IPS DF 4.7 (cell line): Measurements from ENCODE around the gene MRPL37.
"Not testable (repeated sequence)": the region's sequence is repeated elsewhere in the genome, so short reads cannot be mapped to it uniquely, and the experiment has no call there.

ENCODE experiments used
- DNase-seq: peaks from one replicate; pipeline ENCODE4 v3.0.0-alpha.2; 2013; ENCODE audit warnings: low spot score; ENCODE audit errors: extremely low read depth

The MRPL37 gene

DNA sequence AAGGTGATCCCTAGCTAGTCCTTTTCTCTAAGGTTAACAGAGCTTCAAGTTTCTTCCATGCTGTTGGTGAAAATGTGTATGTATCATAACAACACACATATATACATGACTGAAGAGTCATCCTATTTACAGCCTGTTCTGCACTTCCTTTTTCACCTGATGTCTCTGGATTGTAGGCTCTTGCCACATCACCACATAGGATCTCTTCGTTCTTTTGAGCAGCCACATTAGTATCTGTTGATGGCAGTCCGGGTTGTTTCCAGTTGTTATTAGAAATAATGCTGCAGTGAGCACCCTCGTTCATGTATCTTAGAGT, 19.7 kb downstream of the MRPL37 start:
- DNase-seq: no peak

DNA sequence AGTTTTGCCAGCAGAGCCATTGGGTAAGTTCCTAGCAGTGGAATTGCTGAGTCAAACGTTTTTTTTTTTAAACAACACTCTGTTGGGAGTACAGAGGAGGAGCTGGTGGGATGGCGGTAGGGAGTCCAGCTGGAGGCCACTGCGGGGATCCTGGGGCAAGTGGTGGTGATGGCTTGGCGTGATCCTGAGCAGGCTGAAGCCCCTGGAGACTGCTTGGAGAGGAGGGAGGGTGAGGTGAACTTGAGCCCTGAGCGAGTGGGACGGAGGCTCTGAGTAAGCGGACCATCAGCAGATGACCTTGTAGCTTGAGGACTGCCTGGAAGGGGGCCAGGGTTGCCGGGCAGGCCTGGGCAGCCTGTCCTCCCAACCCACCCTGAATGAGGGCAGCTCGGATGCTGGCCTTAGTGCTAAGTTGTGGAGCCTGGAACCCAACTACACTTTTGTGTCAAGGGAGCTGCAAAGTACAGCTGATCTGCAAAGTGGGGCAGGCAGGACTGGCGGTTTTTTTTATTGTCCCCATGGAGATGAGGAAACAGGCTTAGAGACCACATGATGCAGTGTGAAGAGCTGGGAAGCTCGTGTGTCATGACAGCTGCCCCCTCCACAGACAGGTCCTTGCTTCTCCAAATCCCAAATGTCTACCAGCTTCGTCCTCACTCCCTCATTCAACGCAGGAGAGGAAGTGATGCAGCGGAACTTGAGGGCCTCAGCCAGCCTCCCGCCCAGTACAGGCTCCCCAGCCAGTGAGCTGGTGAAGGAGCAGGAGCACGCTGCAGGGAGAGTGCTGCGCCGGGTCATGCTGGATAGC, 20.2 kb downstream of the MRPL37 start:
- DNase-seq: no peak

DNA sequence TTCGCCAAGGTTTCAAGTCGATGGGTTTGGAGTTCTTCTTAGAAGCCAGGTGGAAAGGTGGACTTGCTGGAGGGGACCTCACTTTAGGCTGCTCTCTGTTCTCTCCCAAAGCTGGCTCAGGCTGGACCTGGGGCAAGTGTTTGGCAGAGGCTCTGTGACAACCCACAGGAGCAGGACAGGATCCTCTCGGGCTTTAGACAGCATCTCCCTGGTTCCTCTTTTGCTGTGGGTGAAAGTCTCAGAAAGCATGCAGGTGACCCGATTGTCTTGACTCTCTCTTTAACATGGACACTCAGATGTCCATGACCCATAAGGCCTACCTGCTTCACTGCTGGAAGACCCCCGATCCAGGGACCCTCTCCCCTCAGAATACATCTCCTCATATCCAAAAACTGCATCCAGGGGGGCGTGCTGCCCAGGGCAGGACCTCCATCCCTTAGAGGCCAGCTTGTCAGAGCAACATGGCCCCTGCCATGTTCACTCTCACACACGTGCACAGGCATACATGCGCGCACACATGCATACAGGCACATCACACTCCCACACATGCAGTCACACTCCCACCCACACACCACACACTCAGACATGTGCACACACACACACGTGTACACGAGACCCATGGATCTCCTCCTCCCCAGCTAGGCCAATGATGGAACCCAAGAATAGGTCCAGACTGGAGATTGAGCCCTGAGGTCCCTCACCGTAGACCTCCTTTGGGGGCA, 21.3 kb downstream of the MRPL37 start:
- no peak for DNase-seq

DNA sequence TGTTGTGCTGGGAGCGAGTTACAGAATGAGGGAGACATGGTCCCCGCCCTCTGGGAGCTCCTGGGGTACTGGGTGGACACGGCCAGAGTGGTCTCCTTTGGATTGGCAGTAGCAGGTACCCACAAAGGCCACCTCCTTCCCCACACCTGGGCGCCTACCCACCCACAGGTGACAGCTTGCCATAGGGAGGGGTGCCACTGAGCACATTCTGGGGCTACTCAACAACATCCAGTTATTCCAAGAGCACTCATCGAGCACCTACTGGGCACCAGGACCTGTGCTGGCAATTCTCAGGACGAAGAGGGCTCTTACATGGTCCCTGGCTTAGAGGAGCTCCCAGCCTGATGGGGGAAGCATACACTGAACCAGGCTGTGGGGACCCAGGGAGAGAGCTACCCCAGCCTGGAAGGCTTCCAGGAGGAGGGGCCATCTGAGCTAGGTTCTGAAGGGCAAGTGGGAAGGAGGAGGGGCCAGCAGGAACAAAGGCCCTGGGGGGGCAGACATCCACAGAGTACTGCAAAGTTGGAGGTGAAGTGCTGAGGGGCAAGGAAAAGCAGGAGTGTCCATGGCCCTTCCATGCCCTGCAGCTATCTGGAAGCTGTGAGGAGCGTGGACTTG, 22.0 kb downstream of the MRPL37 start:
- DNase-seq: no peak

DNA sequence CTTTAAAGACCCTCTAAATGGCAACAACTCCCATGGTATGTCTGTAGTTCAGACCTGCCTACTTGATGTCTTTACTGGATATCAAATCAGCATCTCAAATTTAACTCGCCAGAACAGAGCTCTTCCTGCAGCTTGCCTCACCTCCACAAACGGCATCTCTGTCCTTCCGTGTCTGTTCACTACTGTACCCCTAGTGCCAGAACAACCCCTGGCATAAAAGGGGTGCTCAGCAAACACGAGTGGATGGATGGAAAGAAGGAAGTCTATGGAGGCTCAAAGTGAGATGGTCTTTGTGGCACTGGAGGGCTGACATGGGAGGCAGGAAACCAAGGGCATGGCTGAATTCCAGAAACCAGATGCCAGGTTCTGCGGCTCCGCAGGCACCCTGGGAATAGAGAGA, 22.7 kb downstream of the MRPL37 start:
- no peak for DNase-seq

DNA sequence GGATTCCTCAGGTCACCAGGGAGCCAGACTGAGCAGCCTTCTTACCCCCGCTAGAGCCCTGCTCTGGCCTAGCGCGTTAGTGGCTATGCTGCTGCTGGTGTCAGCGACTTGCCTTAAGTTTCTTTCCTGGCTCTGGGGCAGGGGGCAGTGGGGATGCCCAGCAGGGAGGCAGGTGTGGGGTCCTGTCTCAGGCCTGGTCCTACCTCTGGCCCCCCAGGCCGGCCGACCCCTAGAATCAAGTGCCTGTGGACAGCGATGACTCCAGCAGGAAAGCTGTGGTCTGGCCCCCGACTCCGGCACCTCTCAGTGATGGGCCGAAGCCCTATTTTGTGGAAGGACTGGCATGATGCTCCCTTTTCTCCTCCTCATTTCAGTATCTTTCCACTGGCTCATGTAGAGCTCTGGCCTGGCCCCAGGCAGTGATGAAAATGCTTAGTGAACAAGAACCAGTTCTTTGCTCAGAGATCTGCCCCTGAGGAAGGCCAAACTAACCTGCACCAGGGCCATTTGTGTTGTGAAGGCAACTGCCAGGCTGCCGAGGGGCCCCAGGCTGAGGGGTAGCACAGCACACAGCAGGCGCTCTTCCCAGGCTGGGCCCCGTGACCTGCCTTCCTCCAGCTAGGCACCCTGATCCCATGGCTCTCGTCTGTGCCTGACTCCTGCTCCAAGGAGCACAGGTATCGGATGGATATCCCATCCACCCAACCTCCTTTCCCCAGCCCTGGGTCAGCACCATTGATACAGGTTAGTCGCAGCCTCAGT, 23.7 kb downstream of the MRPL37 start:
- DNase-seq: no peak

DNA sequence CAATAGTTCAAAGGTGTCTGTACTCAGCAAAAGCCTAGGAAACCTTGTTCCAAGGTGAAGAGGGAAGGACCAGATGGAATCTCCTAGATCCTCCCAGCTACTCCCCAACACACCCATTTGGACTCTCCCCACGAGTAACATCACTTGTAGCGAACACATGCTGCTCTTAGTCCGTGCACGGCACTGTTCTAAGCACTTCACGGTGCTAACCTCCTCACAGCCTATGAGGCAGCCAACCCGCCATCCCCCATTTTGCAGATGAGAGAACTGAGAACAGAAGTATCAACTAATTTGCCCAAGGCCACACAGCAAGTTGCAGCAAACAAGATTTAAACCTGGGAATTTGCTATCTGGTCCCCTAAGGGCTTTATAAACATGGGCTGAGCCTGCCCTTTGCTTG, 24.3 kb downstream of the MRPL37 start:
- no peak for DNase-seq

DNA sequence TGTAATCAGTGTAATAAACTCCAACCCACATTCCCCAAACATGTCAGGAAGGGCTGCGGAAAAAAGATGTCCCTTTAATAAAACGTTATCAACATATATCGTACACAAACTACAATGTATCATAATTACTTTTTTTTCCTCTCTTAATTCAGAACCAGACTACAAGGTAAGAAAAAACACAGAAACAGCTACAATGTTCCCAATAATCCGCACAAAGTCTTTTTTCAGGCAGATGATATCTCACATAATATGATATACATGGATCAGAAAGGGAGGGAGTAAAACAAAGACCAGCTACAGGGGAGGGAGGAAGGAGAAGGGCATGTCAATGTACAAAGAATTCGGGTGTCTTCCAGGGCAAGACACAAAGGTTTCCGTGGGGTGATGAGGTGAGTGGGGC, 25.4 kb downstream of the MRPL37 start:
- DNase-seq: no peak

DNA sequence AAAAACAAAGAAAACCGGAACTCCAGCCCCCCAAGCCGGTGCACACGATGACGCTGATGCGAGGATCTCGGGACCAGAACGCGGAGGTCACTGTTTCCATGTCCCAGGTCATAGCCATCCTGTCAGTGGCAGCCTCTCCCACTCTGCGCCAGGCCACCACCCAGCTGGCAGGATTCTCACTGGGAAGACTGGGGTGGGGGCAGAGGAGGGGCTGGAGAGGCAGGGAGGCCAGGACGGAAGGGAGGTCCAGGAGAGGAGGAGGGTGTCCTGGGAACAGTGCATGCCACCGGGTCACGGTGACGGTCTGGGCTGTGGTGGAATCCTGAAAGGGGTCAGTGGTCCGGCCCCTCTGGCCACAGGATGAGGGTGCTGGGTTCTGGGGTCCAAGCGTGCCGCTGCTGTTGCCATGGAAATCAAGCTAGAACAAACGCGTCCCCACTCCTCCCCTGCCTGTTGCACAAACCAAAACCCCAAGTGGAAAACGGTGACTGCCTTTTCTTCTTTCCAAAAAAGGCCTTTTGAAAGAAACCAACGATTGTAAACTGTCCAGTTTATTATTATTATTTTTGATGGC, 26.1 kb downstream of the MRPL37 start:
- no peak for DNase-seq

DNA sequence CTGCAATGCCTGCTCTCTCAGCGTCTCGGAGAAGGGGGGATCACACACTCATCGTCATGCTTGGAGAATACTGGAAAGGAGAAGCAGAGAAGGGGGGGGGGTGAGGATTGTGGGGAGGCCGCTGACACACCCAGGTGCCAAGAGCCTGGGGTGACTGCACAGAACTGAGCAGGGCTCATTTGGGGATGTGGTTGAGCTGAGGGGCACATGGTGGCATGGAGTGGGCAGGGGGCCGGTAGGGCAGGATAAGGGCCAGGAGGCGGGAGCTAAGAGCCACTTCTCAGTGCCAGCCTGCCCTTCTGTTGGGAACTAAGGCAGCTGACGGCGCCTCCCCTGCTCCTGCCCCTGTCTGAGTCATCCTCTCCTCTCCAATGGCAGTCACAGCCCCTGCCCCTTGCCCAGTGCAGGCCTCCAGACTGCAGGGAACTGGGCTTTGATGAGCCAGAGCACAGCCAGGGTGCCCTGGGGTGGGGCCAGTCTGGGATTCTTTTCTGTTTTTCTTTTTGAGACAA, 27.2 kb downstream of the MRPL37 start:
- DNase-seq: no peak

DNA sequence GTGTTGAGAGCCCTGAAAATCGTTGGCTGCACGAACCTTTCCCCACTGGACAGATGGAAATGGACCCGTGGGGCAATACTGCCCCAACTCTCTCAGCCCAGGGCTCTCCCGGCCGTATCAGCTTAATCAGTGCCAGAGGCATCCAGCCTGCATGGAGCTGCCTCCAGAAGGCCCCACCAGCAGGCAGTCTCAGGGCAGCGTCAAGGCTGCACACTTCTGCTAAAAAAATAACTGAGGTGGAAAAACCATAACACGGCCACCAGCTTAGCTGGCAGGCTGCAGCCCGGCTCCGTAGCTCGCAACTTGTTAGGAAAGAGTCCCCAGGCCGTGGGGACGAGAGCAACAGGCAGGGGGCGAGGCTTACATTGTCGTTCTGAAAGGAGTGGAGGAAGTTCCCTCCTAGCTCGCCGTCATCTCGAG, 27.9 kb downstream of the MRPL37 start:
- DNase-seq: no peak

DNA sequence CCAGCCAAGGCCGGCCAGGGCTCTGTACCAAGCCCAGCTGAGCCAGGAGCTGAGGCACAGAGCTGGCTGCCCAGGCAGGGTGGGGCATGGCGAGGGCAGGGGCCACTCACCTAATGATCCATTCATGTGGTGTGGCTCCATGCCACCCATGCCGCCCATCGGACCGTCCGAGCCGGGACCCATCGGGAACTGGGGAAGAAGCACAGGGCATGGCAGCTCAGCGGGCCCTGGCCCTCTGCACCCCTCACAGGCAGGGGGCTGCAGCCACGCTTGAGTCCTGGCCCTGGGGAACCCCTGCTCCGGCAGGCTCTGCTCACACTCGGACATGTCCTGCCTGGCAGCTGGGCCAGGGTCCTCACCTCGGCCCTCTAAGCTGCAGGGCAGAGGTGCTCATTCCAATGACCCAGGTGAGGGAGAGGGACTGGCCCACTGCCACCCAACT, 28.7 kb downstream of the MRPL37 start:
- DNase-seq: no peak

DNA sequence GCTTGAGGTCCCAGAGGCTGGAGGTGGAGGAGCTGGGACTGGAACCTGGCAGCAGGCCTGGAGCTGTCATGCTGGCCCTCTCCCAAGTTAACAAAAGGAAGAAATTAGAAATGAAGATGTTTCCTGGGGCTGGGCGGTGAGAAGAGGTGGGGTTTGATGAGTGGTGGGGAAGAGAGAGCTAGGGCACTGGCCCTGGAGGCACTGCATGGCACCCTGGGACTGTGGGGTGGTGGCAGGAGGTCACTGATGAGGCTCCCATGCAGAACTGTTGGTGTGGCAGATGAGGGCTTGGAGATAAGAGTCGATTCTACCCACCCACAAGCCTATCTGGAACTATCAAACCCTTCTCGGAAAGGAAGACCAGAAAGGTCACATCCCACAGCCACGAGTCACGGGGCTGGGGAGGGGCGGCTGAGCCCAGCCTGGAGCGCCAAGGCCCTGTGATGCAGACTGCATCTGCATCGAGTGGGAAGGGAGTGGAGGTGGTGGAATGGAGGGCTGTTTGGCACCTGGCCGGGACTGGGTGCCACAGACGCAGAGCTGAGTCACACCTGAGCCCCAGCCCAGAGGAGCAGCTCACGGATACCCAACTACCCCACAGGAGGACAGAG, 29.4 kb downstream of the MRPL37 start:
- DNase-seq: no peak

DNA sequence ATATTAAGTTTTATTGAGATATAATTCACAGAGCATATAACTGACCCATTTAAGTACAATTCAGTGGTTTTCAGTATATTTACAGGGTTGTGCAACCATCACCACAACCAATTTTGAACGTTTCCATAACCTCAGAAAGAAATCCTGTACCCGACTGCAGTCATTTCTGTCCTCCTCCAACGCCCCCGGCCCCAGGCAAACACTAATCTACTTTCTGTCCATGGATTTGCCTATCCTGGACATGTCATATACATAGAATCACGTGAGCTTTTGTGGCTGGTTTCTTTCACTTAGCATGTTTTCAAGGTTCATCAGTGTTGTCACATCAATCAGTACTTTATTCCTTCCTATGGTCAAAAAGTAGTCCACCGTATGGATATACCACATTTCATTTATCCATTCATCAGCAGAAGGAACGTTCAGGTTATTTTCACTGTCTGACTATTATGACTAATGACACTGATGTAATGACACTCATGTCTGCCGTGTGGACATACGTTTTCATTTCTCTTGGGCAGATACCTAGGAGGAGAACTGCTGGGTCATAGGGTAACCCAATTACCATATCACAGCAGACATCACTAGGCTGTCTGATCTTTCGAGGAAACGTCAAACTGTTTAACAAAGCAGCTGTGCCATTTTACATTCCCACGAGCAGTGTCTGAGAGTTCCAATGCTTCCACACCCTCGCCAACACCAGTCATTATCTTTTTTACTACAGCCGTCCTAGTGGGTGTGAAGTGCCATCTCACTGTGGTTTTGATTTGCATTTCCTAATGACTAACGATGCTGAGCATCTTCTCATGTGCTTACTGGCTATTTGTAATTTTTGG, 30.8 kb downstream of the MRPL37 start:
- no peak for DNase-seq

DNA sequence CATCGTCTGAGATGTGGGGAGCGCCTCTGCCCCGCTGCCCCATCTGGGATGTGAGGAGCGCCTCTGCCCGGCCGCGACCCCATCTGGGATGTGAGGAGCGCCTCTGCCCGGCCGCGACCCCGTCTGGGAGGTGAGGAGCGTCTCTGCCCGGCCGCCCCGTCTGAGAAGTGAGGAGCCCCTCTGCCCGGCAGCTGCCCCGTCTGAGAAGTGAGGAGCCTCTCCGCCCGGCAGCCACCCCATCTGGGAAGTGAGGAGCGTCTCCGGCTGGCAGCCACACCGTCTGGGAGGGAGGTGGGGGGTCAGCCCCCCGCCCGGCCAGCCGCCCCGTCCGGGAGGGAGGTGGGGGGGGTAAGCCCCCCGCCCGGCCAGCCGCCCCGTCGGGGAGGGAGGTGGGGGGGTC, 33.2 kb downstream of the MRPL37 start:
- DNase-seq: not testable (repeated sequence)

DNA sequence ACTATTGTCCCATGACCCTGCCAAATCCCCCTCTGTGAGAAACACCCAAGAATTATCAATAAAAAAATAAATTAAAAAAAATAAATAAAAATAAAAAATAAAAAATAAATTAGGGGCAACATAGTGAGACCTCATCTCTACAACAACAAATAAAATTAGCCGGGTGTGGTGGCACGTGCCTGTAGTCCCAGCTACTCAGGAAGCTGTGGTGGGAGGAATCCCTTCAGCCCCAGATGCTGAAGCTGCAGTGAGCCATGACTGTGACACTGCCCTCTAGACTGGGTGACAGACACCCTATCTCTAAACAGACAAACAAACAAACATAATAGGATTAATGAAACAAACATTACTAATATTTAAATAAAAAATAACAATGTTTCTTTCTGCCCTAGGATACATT, 34.3 kb downstream of the MRPL37 start:
- DNase-seq: no peak

DNA sequence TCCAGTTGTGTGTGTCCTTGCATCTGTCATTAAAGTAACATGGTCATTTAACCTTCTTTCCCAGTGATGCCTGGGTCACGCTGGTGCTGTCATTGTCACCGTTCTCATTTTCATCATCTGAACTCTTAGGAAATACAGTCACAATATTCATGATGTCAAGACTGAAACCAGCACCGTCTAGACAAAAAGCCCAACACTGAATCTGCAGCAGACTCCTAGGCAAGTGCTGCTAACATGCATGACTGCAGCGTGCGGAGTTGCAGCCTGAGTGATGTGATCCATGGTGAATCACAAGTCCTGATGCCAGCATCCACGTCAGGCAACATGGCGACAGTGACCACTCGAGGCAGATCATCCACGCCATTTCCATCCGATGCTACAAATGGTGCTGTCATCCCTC, 37.6 kb downstream of the MRPL37 start:
- no peak for DNase-seq

DNA sequence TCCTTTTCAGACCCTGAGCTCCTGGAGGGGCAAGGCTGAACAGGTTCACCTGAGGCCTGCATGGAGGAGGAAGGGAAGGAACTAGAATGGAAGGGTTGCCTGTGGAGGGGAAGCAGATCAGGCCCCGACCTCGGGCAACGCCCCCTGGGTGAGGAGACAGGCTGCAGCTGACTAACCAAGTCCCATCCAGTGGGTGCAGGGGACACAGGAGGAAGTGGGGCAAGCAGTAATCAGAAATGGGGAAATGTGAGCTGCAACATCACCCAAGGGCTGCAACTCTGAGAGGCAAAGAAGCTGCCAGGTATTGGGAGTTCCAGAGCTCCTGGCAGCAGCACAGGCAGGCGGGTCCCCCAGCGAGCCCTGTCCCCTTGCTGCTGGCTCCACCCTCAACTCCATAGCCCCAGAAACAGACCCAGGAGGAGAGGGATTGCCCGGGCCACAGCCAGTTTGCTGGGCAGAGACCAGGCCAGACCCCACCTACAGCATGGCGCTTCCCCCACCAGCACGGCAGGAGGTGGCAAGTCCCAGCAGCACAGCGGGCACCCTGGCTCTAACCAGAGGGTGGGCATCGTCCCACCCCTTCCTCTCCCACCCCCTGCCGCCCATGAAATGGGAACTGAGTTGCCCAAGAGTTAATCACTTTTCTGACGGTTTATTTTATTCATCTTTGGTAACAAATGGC, 38.5 kb downstream of the MRPL37 start:
- no peak for DNase-seq

DNA sequence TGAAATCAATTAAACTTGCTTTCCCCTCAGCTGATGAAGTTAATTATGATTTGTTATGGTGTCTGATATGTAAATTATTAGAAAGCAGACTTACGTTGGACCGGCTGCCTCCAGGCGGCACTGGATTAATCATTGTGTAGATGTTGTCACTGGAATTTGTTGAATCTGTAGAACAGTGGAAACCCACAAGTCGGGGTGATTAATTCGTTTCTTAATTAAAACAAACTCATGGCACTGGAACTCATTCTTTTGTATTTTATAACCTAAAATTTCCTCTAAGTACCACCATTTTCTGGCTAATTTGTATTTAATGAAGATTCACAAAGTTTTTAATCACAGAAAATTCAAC, 39.0 kb downstream of the MRPL37 start:
- DNase-seq: no peak

DNA sequence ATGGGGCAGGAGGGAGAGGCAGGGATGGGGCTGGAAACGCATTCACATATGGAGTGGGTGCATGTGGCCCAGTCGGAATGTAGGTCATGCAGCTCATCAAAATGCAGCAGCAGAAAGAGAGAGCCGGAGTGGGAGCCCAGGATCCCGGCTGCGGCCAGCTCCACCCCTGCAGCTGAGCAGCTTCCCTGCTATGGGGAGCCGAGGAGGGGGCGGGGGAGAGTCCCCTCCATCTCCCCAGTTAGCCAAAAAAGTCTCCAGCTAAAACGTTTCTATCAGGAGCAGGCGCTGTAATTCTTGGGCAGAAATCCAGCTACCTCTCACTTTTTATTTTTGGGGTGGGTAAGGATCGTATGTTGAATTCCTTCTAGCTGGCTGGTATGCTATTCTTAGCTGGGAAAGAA, 39.7 kb downstream of the MRPL37 start:
- DNase-seq: no peak
